ENCODE data around the gene LRP1. TPM values are rescaled to one million over a fixed set of nuclear protein-coding genes. Genes with fewer than 3 reads are reported as not detected.

The LRP1 gene
- total and polyA plus RNA-seq, 2 of the 4 experiments (the other 2 are of a cell fraction), result 73.1 to 142 TPM

DNA sequence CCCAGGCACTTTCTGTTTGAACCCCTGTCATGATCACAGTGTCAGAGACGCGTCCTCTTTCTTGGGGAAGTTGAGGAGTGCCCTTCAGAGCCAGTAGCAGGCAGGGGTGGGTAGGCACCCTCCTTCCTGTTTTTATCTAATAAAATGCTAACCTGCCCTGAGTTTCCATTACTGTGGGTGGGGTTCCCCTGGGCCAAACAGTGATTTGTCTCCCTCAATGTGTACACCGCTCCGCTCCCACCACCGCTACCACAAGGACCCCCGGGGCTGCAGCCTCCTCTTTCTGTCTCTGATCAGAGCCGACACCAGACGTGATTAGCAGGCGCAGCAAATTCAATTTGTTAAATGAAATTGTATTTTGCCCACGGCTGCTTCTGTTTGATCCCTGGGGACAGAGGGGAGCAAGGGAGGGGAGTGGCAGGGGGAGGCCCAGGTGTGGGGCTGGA lies 106.3 kb downstream of the LRP1 start:
- Histone ChIP-seq H2BK120ac (ENCODE audit: low read depth, low read length) (no peak overlapping the region), H3K36me3 (ENCODE audit: control insufficient read depth, insufficient read depth, low read length) (peaks cover 45% of the 10 kb centered on the region), H3K56ac (ENCODE audit: extremely low read depth, insufficient read depth, low read length) (no peak overlapping the region), H3K27ac (ENCODE audit: insufficient read depth, low read length) (no peak overlapping the region), H4K20me1 (ENCODE audit: insufficient read depth, low read length) (peaks cover 44% of the 10 kb centered on the region), H3K4me2 (ENCODE audit: low read depth, low read length) (no peak overlapping the region), H3K4me1 (ENCODE audit: control insufficient read depth, insufficient read depth, low read length) (peaks cover 11% of the 10 kb centered on the region), H3K9me3 (ENCODE audit: control insufficient read depth, insufficient read depth, low read length) (no peaks in the 10 kb centered on the region), H3K14ac (replicated peaks; ENCODE audit: low read depth, low read length) (no peak overlapping the region), H3K9me1 (ENCODE audit: insufficient read depth, low read length) (peaks cover 14% of the 10 kb centered on the region), H3K27me3 (ENCODE audit: control insufficient read depth, insufficient read depth, low read length) (no peaks in the 10 kb centered on the region), H3K9ac (ENCODE audit: low read depth, low read length) (no peak overlapping the region), H2BK20ac (ENCODE audit: low read depth, low read length) (no peak overlapping the region), H4K91ac (ENCODE audit: insufficient read depth, low read depth, low read length) (no peak overlapping the region), H3K79me1 (ENCODE audit: low read depth in 1 of 2, low read length in 2 of 2) (peaks cover 29 to 48% of the 10 kb centered on the region in 2 experiments), H4K8ac (ENCODE audit: low read depth in 2 of 2, low read length in 2 of 2) (no peak overlapping the region), H2BK15ac (ENCODE audit: low read depth, low read length) (no peak overlapping the region), H3K4me3 (ENCODE audit: insufficient read depth, low read depth, low read length) (no peak overlapping the region), H2BK5ac (ENCODE audit: low read depth, low read length, poor library complexity, severe bottlenecking) (no peak overlapping the region), H2AK5ac (ENCODE audit: low read depth, low read length) (no peak overlapping the region), H3K4ac (ENCODE audit: low read depth, low read length) (no peak overlapping the region), H3K23ac (ENCODE audit: low read depth, low read length) (no peak overlapping the region), H3K18ac (ENCODE audit: low read depth, low read length) (no peak overlapping the region), H2AFZ (replicated peaks; ENCODE audit: low read length, poor library complexity) (no peak overlapping the region), H2AK9ac (replicated peaks; ENCODE audit: low read depth, low read length, poor library complexity) (peak overlapping the region; percentile 47), H4K5ac (ENCODE audit: low read depth, low read length) (no peak overlapping the region)
- TF ChIP-seq MXI1 (IDR thresholded peaks at IDR 0.05; ENCODE audit: borderline replicate concordance, low read depth, low read length), result no peak
- no peak for TF ChIP-seq MAZ (IDR thresholded peaks at IDR 0.05; ENCODE audit: borderline replicate concordance, low read depth, low read length)
- TF ChIP-seq NFE2L2 (IDR thresholded peaks at IDR 0.05; ENCODE audit: low read depth, low read length), result no peak
- no peak for TF ChIP-seq MAFK (IDR thresholded peaks at IDR 0.05; ENCODE audit: low read depth, low read length)
- WGBS, 2 experiments (ENCODE audit: extremely low coverage in 2 of 2, insufficient read length in 1 of 2), result no CpG with 5 or more reads among the region's 10 CpGs
- no peak for ATAC-seq (ENCODE audit: low read depth)
- no peak for DNase-seq
- dilution Hi-C loops (cut with HindIII; ENCODE audit: low sequenced_read_pairs, unreplicated experiment), result no loop called here
- ChIA-PET POLR2A (ENCODE audit: unreplicated experiment) (no interaction called here), CTCF (no interaction called here)
- no TSS peak for BruUV-seq (replicated peaks)
- in situ Hi-C loops (cut with MboI; ENCODE audit: low sequenced_read_pairs), result no loop called here
- intact Hi-C loops (cut with micrococcal nuclease), result loop anchor here (5.0 kb wide), 1 partner anchor 167 kb away; no protein-coding TSS in a partner anchor

Data from IMR-90 (cell line).